ENCODE data around the gene GRIP2. TPM values are rescaled to one million over a fixed set of nuclear protein-coding genes. Genes with fewer than 3 reads are reported as not detected.

GRIP2 gene
- total RNA-seq, 1 donor from 2014 or later, result not detected

GRCh38 chr3:14524311-14524711, 15.8 kb downstream of the GRIP2 start:
- TF ChIP-seq CTCF (IDR thresholded peaks at IDR 0.05; ENCODE audit: insufficient read depth, low read length, poor library complexity, severe bottlenecking), result no peak
- Histone ChIP-seq H3K36me3 (ENCODE audit: control insufficient read depth, insufficient read depth, low read length) (no peaks in the 10 kb centered on the region), H3K27me3 (ENCODE audit: control insufficient read depth, insufficient read depth, low read length) (peaks cover 5% of the 10 kb centered on the region), H3K4me3 (ENCODE audit: low read depth, low read length) (no peak overlapping the region)
- no peak for DNase-seq (ENCODE audit: low read depth)

- DNase-seq (ENCODE audit: low read depth), result no peak
- no peak for TF ChIP-seq CTCF (IDR thresholded peaks at IDR 0.05; ENCODE audit: insufficient read depth, low read length, poor library complexity, severe bottlenecking)
These were observed 16.4 kb downstream of the GRIP2 start for GRCh38 chr3:14523792-14524191.

GRCh38 chr3:14522768-14523167, 17.4 kb downstream of the GRIP2 start:
- no peak overlapping the region for H3K4me3 ChIP-seq (ENCODE audit: low read depth, low read length)

More at GRCh38 chr3:14523792-14524191, 16.4 kb downstream of the GRIP2 start:
- no peaks in the 10 kb centered on the region for H3K36me3 ChIP-seq (ENCODE audit: control insufficient read depth, insufficient read depth, low read length)
- no peak overlapping the region for H3K4me3 ChIP-seq (ENCODE audit: low read depth, low read length)
- peaks cover 11% of the 10 kb centered on the region for H3K27me3 ChIP-seq (ENCODE audit: control insufficient read depth, insufficient read depth, low read length)

GRCh38 chr3:14522129-14522691, 17.9 kb downstream of the GRIP2 start:
- Histone ChIP-seq H3K27me3 (ENCODE audit: control insufficient read depth, insufficient read depth, low read length) (peaks cover 16% of the 10 kb centered on the region), H3K4me3 (ENCODE audit: low read depth, low read length) (no peak overlapping the region), H3K36me3 (ENCODE audit: control insufficient read depth, insufficient read depth, low read length) (no peaks in the 10 kb centered on the region)
- DNase-seq (ENCODE audit: low read depth), result no peak
- no peak for TF ChIP-seq CTCF (IDR thresholded peaks at IDR 0.05; ENCODE audit: insufficient read depth, low read length, poor library complexity, severe bottlenecking)

More at GRCh38 chr3:14522768-14523167, 17.4 kb downstream of the GRIP2 start:
- Histone ChIP-seq H3K27me3 (ENCODE audit: control insufficient read depth, insufficient read depth, low read length) (peaks cover 16% of the 10 kb centered on the region), H3K36me3 (ENCODE audit: control insufficient read depth, insufficient read depth, low read length) (no peaks in the 10 kb centered on the region)
- no peak for DNase-seq (ENCODE audit: low read depth)
- no peak for TF ChIP-seq CTCF (IDR thresholded peaks at IDR 0.05; ENCODE audit: insufficient read depth, low read length, poor library complexity, severe bottlenecking)

GRCh38 chr3:14521611-14522010, 18.5 kb downstream of the GRIP2 start:
- no peaks in the 10 kb centered on the region for H3K36me3 ChIP-seq (ENCODE audit: control insufficient read depth, insufficient read depth, low read length)
- no peak for TF ChIP-seq CTCF (IDR thresholded peaks at IDR 0.05; ENCODE audit: insufficient read depth, low read length, poor library complexity, severe bottlenecking)
- DNase-seq (ENCODE audit: low read depth), result no peak
- peaks cover 16% of the 10 kb centered on the region for H3K27me3 ChIP-seq (ENCODE audit: control insufficient read depth, insufficient read depth, low read length)
- no peak overlapping the region for H3K4me3 ChIP-seq (ENCODE audit: low read depth, low read length)

- no peak for TF ChIP-seq CTCF (IDR thresholded peaks at IDR 0.05; ENCODE audit: insufficient read depth, low read length, poor library complexity, severe bottlenecking)
- H3K27me3 ChIP-seq (ENCODE audit: control insufficient read depth, insufficient read depth, low read length), result peaks cover 16% of the 10 kb centered on the region
- no peak for DNase-seq (ENCODE audit: low read depth)
- no peaks in the 10 kb centered on the region for H3K36me3 ChIP-seq (ENCODE audit: control insufficient read depth, insufficient read depth, low read length)
- no peak overlapping the region for H3K4me3 ChIP-seq (ENCODE audit: low read depth, low read length)
These were observed 19.2 kb downstream of the GRIP2 start for GRCh38 chr3:14520967-14521366.

Data from kidney epithelial cell (primary cell).